Measurements from ENCODE around the gene CAB39L. TPM values are rescaled to one million over a fixed set of nuclear protein-coding genes. Genes with fewer than 3 reads are reported as not detected.

Gene CAB39L
- total and polyA plus RNA-seq, 4 donors, result 5.6 to 13.9 (median 10.0) TPM

DNA sequence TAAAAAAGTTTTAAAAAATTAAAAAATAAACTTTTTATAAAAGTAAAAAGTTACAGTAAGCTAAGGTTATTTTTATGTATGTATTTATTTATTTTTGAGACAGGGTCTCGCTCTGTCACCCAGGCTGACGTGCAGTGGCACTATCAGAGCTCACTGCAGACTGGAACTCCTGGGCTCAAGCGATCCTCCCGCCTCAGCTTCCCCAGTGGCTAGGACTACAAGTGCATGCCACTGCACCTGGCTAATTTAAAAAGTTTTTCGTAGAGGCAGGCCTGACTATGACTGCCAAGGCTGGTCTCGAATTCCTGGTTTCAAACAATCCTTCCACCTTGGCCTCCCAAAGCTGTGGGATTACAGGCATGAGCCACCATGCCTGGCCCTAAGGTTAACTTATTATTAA, 132.0 kb downstream of the CAB39L start:
- peaks cover 5 to 27% (median 13%) of the 10 kb centered on the region in 5 donors for H3K4me1 ChIP-seq (ENCODE audit: control insufficient read depth in 5 of 5, insufficient read depth in 5 of 5, low read length in 5 of 5)
- no peak overlapping the region for H3K4me3 ChIP-seq
- no peaks in the 10 kb centered on the region for H3K27me3 ChIP-seq (ENCODE audit: control insufficient read depth in 3 of 3, insufficient read depth in 3 of 3, low read length in 2 of 3)
- no peak overlapping the region for H3K9ac ChIP-seq (ENCODE audit: insufficient read depth in 1 of 2, low read length in 2 of 2)
- TF ChIP-seq CTCF (IDR thresholded peaks at IDR 0.05; ENCODE audit: control extremely low read depth, extremely low read depth), result no peak
- no peaks in the 10 kb centered on the region for H3K36me3 ChIP-seq (ENCODE audit: control insufficient read depth in 4 of 4, insufficient read depth in 4 of 4, low read length in 4 of 4)
- ATAC-seq (ENCODE audit: insufficient read depth, low FRiP score) (no peak), DNase-seq (no peak)
- no peaks in the 10 kb centered on the region for H3K9me3 ChIP-seq (ENCODE audit: control insufficient read depth in 4 of 4, insufficient read depth in 3 of 4, low read length in 3 of 4)
- WGBS, 2 donors, result 96% methylated on average over 6 of the region's 6 CpGs
- H3K27ac ChIP-seq (ENCODE audit: low read depth in 1 of 2, low read length in 1 of 2), result no peak overlapping the region

DNA sequence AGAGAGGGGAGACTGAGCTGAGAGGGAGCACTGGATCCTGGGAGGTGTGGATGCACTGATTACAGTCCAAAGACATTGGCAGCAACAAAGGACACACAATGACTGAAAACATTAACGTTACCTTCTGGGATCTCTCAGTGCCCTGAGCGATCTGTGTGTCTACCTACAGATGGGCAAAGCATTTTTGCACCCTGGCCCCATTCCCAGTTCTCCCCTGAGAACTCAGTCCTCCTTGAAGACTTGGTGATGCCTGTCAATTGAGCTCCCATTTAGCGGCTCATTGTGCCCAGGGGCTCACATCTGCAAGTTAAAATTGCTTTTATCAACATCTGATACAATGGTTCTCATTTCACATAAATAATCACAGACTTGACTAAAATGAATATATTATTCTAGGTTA, 133.6 kb downstream of the CAB39L start:
- Histone ChIP-seq H3K4me3 (no peak overlapping the region), H3K27ac (ENCODE audit: low read depth in 1 of 2, low read length in 1 of 2) (no peak overlapping the region), H3K9ac (ENCODE audit: insufficient read depth in 1 of 2, low read length in 2 of 2) (no peak overlapping the region), H3K27me3 (ENCODE audit: control insufficient read depth in 3 of 3, insufficient read depth in 3 of 3, low read length in 2 of 3) (no peaks in the 10 kb centered on the region), H3K9me3 (ENCODE audit: control insufficient read depth in 4 of 4, insufficient read depth in 3 of 4, low read length in 3 of 4) (no peaks in the 10 kb centered on the region), H3K36me3 (ENCODE audit: control insufficient read depth in 4 of 4, insufficient read depth in 4 of 4, low read length in 4 of 4) (no peaks in the 10 kb centered on the region), H3K4me1 (ENCODE audit: control insufficient read depth in 5 of 5, insufficient read depth in 5 of 5, low read length in 5 of 5) (peaks cover 5 to 27% (median 13%) of the 10 kb centered on the region in 5 donors)
- DNase-seq (no peak), ATAC-seq (ENCODE audit: insufficient read depth, low FRiP score) (no peak)
- no peak for TF ChIP-seq CTCF (IDR thresholded peaks at IDR 0.05; ENCODE audit: control extremely low read depth, extremely low read depth)
- 94 to 97% methylated on average over 3 of the region's 3 CpGs for WGBS, 2 donors

GRCh38 chr13:49308921-49309408, 134.9 kb downstream of the CAB39L start:
- 64 to 81% methylated on average over 11 of the region's 11 CpGs for WGBS, 2 donors
- Histone ChIP-seq H3K27me3 (ENCODE audit: control insufficient read depth in 3 of 3, insufficient read depth in 3 of 3, low read length in 2 of 3) (no peaks in the 10 kb centered on the region), H3K4me1 (ENCODE audit: control insufficient read depth in 5 of 5, insufficient read depth in 5 of 5, low read length in 5 of 5) (peaks cover 5 to 27% (median 13%) of the 10 kb centered on the region in 5 donors), H3K36me3 (ENCODE audit: control insufficient read depth in 4 of 4, insufficient read depth in 4 of 4, low read length in 4 of 4) (no peaks in the 10 kb centered on the region), H3K9ac (ENCODE audit: insufficient read depth in 1 of 2, low read length in 2 of 2) (peak overlapping the region in 1 of 2 donors; percentile 68), H3K27ac (ENCODE audit: low read depth in 1 of 2, low read length in 1 of 2) (peak overlapping the region; percentile 70 to 83), H3K4me3 (no peak overlapping the region), H3K9me3 (ENCODE audit: control insufficient read depth in 4 of 4, insufficient read depth in 3 of 4, low read length in 3 of 4) (no peaks in the 10 kb centered on the region)
- DNase-seq (no peak), ATAC-seq (ENCODE audit: insufficient read depth, low FRiP score) (no peak)
- TF ChIP-seq CTCF (IDR thresholded peaks at IDR 0.05; ENCODE audit: control extremely low read depth, extremely low read depth), result no peak

All from lung (tissue), 12 donors.